Stimulated activated CD4-positive, alpha-beta T cell treated with anti-CD3 and anti-CD28 coated beads, Interleukin-2, amount 100 ng/mL, for 4 hours (primary cell): ENCODE results near the gene PARP9.
"Not testable (repeated sequence)": the region's sequence is repeated elsewhere in the genome, so short reads cannot be mapped to it uniquely, and the experiment has no call there.

Source experiments
- DNase-seq: peaks from one replicate; pipeline ENCODE4 v3.0.0-alpha.2; 2020; ENCODE audit warnings: low read depth

The PARP9 gene

DNA sequence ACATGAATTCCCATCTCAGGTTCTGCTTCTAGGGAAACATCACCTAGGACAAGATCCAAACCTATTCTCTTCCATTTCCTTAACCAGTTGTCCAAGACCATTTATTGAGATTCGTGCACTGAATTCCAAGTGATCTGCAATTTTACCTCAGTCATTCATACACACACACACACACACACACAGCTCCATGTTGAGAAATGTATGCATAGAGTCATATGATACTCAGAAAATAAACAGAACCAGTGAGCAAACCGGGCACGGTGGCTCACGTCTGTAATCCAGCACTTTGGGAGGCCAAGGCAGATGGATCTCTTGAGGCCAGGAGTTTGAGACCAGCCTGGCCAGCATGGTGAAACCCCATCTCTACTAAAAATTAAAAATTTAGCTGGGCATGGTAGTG, 43.2 kb downstream of the PARP9 start:
- DNase-seq = no peak

GRCh38 chr3:122519693-122520092, 44.4 kb downstream of the PARP9 start:
- DNase-seq = no peak

DNA sequence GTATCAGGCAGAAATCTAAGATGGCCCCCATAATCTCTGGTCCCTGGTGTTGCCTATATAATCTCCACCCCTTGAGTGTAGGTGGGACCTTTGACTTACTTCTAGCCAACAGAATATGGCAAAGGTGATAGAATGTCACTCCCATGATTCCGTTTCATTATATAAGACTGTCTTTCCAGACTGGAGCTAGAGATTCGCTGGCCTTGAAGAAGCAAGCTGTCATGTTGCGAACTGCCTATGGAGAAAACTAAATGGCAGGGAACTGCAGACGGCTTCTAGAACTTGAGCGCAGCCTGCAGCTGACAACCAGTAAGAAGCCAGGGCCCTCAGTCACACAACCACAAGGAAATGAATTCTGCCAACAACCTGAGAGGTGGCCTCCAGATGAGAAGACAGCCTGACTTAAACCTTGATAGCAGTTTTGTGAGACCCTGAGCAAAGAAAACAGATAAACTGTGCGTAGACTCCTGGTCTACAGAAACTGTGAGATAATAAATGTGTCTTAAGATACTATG, 47.2 kb downstream of the PARP9 start:
- no peak for DNase-seq

GRCh38 chr3:122515870-122516269, 48.2 kb downstream of the PARP9 start:
- DNase-seq = no peak

DNA sequence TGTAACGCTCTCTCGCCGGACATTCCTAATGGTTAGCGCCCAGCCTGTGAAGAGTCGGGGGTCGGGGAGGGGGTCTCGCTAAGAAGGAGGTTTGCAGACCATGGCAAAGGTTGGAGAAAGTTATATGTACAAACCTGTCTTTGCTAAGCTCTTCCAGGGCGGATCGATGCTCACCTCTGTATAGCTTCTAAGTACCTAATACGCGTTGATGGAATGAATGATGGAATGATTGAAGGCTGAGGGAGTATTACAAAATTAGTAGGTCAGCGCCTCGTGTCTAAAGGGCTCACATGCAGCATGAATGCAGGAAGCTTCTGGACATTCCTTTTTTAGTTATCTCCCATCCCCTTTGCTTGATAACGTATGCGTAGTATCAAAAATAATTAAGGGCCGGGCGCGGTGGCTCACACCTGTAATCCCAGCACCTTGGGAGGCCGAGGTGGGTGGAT, 49.1 kb downstream of the PARP9 start:
- no peak for DNase-seq

DNA sequence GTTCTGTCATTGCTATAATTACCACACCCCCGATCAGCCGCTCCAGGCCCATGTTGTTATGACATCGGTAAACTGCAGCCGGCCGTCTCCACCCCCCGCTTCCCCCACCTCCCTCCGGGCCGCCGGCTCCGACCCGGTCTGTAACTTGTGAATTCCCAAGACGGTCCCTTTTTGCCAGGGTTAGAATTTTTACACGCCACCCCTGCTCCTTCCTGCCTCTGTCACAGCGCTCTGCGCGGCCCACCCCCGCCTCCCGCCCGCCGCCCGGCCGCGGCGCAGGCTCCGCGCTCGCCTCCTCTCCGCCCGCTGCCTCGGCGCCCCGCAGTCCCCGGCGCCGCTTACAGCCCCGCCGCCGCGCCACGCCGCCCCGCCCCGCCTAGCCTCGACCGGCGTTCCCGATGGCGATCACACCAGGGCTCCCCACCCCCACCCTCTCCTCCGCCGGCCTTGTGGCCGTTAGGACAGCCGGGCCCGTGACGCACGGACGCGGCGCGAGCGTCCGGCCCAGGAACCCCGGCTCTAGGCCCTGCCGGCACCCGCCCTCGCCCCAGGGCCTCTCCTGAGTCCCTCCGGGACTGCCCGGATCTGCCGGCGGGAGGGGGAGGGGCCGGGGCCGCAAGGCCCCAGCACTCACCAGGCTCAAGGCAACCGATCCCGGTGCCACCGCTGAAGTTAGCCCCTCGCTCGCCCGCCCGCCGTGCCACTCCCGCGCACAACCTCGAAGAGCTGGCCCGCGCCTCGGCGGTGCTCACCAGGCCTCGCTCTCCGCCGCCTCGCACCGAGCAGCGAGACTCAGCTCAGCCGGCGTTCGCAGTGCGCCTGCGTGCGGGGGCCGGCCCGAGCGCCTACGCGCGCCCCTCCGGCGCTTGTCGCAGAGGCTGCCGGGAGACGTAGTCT, 49.7 kb downstream of the PARP9 start, which contains the start of gene KPNA1:
Gene KPNA1, minus strand, starts transcription at position 817 of the 897 bp plus-strand sequence. CDS start 18,374 bp downstream, outside the sequence.
- peak; percentile 83 for DNase-seq

GRCh38 chr3:122513386-122514122, 50.5 kb downstream of the PARP9 start:
- DNase-seq = no peak

DNA sequence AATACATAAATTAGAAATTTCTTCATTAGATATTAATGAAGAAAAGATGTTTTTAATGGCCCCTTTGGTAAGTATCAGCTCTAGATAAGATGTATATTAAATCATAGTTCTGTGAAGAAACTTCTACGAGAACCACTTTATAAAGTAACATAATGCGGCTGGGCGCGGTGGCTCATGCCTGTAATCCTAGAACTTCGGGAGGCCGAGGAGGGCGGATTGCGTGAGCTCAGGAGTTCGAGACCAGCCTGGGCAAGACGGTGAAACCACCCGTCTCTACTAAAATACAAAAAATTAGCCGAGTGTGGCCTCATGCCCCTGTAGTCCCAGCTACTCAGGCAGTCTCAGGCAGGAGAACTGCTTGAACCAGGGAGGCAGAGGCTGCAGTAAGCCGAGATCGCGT, 51.8 kb downstream of the PARP9 start:
- no peak for DNase-seq

GRCh38 chr3:122510878-122511535, 53.1 kb downstream of the PARP9 start:
- DNase-seq = no peak

DNA sequence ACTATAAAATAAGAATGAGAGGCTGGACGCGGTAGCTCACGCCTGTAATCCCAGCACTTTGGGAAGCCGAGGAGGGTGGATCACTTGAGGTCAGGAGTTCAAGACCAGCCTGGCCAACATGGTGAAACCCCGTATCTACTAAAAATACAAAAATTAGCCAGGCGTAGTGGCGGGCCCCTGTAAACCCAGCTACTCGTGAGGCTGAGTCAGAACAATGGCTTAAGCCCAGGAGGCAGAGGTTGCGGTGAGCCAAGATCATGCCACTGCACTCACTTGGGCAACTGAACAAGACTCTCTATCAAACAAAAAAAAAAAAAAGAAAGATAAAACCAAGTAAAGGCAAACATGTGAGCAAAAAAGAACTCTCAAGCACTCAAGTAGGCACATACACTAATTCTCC, 55.2 kb downstream of the PARP9 start:
- DNase-seq = not testable (repeated sequence)

GRCh38 chr3:122508135-122508914, 55.8 kb downstream of the PARP9 start:
- DNase-seq = no peak

GRCh38 chr3:122506450-122506849, 57.6 kb downstream of the PARP9 start:
- DNase-seq = no peak

- no peak for DNase-seq
Observed at GRCh38 chr3:122505676-122506075, 58.4 kb downstream of the PARP9 start.

DNA sequence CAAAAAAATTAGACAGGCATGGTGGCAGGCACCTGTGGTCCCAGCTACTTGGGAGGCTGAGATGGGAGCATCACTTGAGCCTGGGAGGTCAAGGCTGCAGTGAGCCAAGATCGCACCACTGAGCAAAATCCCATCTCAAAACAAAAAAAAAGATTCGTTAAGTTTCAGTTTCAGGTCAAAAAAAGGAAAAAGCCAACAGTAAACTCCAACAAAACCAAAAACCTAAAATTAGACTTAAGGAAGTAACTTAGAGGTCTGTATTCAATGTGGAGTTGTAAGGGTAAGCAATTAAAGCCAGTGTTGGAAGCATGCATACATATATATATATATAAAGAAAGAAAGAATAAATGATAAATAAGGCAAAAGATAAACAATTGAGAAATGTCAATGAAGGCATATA, 61.2 kb downstream of the PARP9 start:
- no peak for DNase-seq

DNA sequence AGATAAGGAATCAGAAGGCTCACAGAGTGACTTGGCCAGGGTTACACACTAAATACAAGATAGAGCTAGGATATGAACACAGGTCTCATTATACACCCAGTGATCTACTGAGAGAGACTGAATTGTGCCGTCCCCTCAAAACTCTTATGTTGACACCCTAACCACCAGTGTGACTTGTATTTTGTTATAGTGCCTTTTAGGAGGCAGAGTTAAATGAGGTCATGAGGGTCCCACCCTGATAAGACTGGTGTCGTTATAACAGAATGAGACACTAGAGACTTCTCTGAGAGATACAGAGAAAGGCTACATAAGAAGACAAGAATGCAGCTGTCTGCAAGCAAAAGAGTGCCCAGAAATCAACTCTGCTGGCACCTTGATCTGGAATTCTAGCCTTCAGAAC, 62.0 kb downstream of the PARP9 start:
- no peak for DNase-seq

- DNase-seq = not testable (repeated sequence)
Observed at GRCh38 chr3:122500964-122501363, 63.1 kb downstream of the PARP9 start.

DNA sequence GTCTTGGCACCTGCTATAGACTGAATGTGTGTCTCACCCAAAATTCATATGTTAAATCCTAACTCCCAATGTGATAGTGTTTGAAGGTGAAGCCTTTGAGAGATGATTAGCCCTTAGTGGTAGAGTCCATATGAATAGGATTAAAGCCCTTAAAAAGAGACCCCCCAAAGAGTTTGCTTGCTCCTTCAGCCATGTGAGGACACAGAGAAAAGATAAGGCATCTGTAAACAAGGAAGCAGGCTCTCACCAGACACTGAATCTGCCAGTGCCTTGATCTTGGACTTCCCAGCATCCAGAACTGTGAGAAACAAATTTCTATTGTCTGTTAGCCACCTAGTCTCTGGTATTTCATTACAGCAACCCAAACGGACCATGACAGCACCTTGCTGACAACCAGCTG, 65.9 kb downstream of the PARP9 start:
- no peak for DNase-seq

DNA sequence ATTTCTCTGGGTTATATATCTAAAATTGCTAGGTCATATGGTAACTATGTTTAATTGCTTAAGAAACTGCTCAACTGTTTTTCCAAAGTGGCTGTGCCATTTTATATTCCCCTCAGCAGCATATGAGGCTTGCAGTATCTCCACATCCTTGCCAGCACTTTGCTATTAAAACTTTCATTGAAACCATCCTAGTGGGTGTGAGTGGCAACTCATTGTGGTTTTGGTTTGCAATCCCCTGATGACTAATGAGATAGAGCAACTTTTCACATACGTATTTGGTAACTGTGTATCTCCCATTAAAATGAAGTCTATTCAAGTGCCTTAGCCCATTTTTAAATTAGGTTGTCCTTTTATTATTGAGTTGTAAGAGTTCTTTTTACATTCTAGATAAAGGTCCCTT, 66.7 kb downstream of the PARP9 start:
- peak; percentile 16 for DNase-seq

- no peak for DNase-seq
Observed at GRCh38 chr3:122496508-122496907, 67.6 kb downstream of the PARP9 start.

GRCh38 chr3:122493296-122493695, 70.8 kb downstream of the PARP9 start:
- DNase-seq = no peak

- DNase-seq = no peak
Observed at GRCh38 chr3:122488262-122488973, 75.7 kb downstream of the PARP9 start.
